Lower leg skin (tissue), 4 donors: ENCODE data around the gene EML5. TPM values are rescaled to one million over a fixed set of nuclear protein-coding genes. Genes with fewer than 3 reads are reported as not detected.

Experiments used
- DNase-seq, 2 donors: peaks; one replicate each; pipeline ENCODE4 v3.0.0-alpha.2; 2019; ENCODE audit warnings: low spot score in 2 of 2
- H3K4me3 ChIP-seq: fragments of 200-600 bp; sonication (generic); 2 replicates; pipeline ENCODE4 v1.5.1; 2017; ENCODE audit warnings: mild to moderate bottlenecking, low read depth; ENCODE audit not compliant: poor library complexity, severe bottlenecking
- POLR2A ChIP-seq, 2 donors: fragments of 450-650 bp; IDR thresholded peaks; one replicate each; pipeline ENCODE4 v1.6.1; 2016 to 2017; ENCODE audit warnings: antibody characterized with exemption in 2 of 2, mild to moderate bottlenecking in 1 of 2, moderate library complexity in 1 of 2
- WGBS, 2 donors: methylation state at CpG; one replicate each; pipeline ENCODE4 v1.1.5; 2018; 5-methylcytosine and 5-hydroxymethylcytosine counted together
- intact Hi-C: fragments of 100-400 bp; cut with DNase I; formaldehyde crosslinking; loops from one replicate; pipeline ENCODE4 v1.15.0; 2023; ENCODE audit warnings: low total_unique reads
- total RNA-seq, 4 donors: library from RNA; depleted of rRNA; stranded (reverse); fragments of >200 nt; gene quantifications; one replicate each; pipeline ENCODE4 v1.1.0, GENCODE V29; 2016
- TF ChIP-seq, protein P1 (sequence below), 3 donors: fragments of 450-650 bp; IDR thresholded peaks; one replicate each; pipeline ENCODE4 v1.5.1; 2016; ENCODE audit warnings: antibody characterized with exemption in 3 of 3, mild to moderate bottlenecking in 3 of 3, moderate library complexity in 2 of 3

The EML5 gene
- total RNA-seq, 4 donors from 2014 or later, result 0.17 to 0.62 (median 0.56) TPM

DNA sequence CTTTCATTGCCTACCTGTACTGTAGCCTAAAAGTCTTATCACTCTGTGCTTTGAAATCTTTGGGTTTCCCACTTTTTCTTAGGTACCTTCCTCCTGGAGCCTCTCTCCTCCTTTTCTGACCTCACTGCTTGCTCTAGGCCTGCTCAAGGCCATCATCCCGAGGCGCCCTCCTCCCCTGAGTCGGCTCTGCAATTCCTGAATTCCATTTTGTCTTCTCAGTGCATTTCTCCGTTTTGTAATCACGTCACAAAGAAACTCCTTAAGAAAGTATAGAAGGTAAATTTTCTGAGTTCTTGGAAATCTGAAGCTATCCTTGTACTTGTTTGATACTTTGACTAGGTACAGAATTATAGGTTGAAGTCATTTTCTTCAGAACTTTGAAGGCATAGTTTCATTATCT lies 204.7 kb downstream of the EML5 start:
- TF ChIP-seq, protein P1, sequence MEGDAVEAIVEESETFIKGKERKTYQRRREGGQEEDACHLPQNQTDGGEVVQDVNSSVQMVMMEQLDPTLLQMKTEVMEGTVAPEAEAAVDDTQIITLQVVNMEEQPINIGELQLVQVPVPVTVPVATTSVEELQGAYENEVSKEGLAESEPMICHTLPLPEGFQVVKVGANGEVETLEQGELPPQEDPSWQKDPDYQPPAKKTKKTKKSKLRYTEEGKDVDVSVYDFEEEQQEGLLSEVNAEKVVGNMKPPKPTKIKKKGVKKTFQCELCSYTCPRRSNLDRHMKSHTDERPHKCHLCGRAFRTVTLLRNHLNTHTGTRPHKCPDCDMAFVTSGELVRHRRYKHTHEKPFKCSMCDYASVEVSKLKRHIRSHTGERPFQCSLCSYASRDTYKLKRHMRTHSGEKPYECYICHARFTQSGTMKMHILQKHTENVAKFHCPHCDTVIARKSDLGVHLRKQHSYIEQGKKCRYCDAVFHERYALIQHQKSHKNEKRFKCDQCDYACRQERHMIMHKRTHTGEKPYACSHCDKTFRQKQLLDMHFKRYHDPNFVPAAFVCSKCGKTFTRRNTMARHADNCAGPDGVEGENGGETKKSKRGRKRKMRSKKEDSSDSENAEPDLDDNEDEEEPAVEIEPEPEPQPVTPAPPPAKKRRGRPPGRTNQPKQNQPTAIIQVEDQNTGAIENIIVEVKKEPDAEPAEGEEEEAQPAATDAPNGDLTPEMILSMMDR (IDR thresholded peaks at IDR 0.05), result no peak
- no peak for TF ChIP-seq POLR2A (IDR thresholded peaks at IDR 0.05)
- DNase-seq, result no peak
- H3K4me3 ChIP-seq, result no peak overlapping the region
- 92 to 96% methylated on average over 5 of the region's 5 CpGs for WGBS, 2 donors
- intact Hi-C loops, result no loop called here

DNA sequence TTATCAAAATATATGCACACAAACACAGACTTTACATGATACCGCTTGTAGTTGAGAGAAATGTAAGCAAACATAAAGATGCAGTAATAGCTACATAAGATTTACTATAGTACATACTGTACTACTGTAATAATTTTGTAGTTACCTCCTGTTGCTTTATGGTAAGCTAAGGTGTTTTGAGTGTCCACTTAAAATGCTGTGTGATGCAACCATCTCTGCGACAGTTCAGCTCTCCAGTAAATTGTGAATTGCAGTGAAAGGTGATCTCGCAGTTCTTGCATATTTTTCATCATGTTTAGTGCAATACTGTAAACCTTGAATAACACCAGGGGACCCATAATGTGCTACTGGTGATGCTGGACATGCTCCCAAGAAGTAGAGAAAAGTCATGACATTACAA lies 208.3 kb downstream of the EML5 start:
- WGBS, 2 donors, result 95 to 97% methylated on average over 3 of the region's 3 CpGs
- TF ChIP-seq, protein P1 (IDR thresholded peaks at IDR 0.05), result no peak
- TF ChIP-seq POLR2A (IDR thresholded peaks at IDR 0.05), result no peak
- no peak for DNase-seq
- H3K4me3 ChIP-seq, result no peak overlapping the region
- intact Hi-C loops, result no loop called here

DNA sequence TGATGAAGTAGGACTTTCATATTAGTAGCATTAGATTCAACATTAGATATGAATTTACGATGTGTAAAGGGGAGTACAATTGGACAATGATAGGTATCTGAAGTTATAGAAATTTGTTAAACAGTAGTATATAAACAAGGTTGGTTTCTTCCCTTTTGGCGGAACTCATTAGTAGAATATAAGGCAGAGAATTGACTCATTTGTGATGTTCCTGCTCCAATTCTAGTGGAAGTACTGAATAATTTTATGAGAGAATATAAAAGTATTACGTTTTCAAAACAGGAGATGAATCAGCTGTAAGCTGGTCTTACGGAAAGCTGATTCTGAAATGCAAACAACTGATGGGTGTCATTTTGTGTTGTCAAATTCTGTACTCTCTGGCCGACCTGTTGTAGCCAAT lies 216.5 kb downstream of the EML5 start:
- 91 to 97% methylated on average over 5 of the region's 5 CpGs for WGBS, 2 donors
- no peak for DNase-seq
- no peak overlapping the region for H3K4me3 ChIP-seq
- intact Hi-C loops, result no loop called here
- no peak for TF ChIP-seq POLR2A (IDR thresholded peaks at IDR 0.05)
- TF ChIP-seq, protein P1 (IDR thresholded peaks at IDR 0.05), result no peak

DNA sequence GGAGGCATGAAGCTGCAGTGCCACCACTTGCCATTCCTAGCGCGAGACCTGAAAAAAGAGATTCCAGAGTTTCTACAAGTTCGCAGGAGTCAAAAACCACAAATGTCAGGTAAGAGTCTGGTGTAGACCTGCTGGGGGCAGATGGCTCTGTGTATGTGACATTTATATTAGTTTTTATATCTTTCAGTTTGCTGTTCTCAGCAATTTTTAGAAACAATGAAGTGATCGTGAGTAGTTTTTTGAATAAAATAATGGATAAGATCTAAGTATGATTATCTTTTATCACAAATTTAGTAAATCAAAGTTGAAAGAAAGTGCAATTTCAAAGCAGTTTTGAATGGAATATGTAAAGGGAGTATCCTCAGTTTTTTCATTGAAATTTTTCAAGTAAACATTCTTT lies 220.6 kb downstream of the EML5 start:
- DNase-seq, result no peak
- TF ChIP-seq, protein P1 (IDR thresholded peaks at IDR 0.05), result no peak
- no peak for TF ChIP-seq POLR2A (IDR thresholded peaks at IDR 0.05)
- no peak overlapping the region for H3K4me3 ChIP-seq
- 92 to 96% methylated on average over 4 of the region's 4 CpGs for WGBS, 2 donors
- intact Hi-C loops, result no loop called here

DNA sequence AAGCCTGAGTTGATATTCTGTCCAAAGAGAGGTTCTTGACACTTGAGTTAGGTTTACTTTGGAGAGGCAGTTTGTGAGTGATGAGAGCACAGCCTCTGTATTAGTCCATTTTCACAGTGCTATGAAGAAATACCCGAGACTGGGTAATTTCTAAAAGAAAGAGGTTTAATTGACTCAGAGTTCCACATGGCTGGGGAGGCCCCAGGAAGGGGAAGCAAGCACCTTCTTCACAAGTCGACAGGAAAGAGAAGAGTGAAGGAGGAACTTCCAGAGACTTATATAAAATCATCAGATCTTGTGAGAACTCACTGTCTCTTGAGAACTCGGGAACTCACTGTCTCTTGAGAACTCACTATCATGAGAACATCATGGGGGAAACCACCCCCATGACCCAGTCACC lies 224.6 kb downstream of the EML5 start:
- TF ChIP-seq, protein P1 (IDR thresholded peaks at IDR 0.05), result no peak
- no peak for TF ChIP-seq POLR2A (IDR thresholded peaks at IDR 0.05)
- no peak for DNase-seq
- 79 to 88% methylated on average over 3 of the region's 3 CpGs for WGBS, 2 donors
- intact Hi-C loops, result no loop called here
- no peak overlapping the region for H3K4me3 ChIP-seq

DNA sequence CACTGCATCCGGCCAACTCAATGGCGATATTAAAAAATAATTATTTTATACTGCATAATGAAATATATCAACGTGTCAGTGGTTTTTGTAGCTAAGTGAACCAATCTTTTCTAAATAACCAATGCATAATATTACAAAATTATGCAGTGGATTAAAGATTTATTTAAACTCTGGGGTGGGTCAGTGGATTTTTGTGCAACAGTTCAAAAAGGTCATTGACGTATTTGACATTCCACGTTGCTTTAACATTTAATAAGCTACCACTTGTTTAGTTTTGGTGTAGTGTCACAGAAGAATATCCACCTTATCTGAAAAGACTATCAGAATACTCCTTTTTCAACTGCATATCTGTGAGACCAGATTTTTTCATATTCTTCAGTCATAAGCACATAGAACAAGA lies 227.3 kb downstream of the EML5 start:
- TF ChIP-seq POLR2A (IDR thresholded peaks at IDR 0.05), result no peak
- TF ChIP-seq, protein P1 (IDR thresholded peaks at IDR 0.05), result no peak
- no peak overlapping the region for H3K4me3 ChIP-seq
- intact Hi-C loops, result no loop called here
- no peak for DNase-seq
- 95 to 96% methylated on average over 5 of the region's 5 CpGs for WGBS, 2 donors
